Measurements from ENCODE around the gene ZCCHC3. TPM values are rescaled to one million over a fixed set of nuclear protein-coding genes. Genes with fewer than 3 reads are reported as not detected.
A peak's percentile ranks its signal among the peaks of the same experiment; 100 is the strongest.

ZCCHC3 gene
- total and polyA plus RNA-seq, 2 donors (not counting 3 experiments of a cell fraction or from before 2014, with no cell fraction given) = 14.8 to 22.0 TPM

DNA sequence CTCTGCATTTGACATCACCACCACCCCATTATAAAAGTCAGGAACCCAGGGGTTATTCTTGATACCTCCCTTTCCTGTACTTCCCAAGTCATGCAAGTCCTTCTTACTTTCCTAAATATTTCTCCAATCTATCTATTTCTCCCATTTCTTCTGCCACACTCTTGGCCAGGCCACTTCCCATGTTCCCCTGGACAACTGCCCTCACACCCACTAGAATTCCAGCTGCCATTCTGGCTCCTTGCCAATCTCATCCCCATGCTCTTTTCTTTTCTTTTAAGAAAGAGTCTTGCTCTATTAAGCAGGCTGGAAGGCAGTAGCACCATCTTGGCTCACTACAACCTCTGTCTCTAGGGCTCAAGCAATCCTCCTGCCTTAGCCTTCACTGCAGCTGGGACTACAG is 24.7 kb upstream of the ZCCHC3 start:
- no TSS peak for BruUV-seq (replicated peaks)
- peak; percentile 64 for FAIRE-seq
- H3K9me3 ChIP-seq (replicated peaks; ENCODE audit: control insufficient read depth, insufficient read depth, low read length) = no peaks in the 10 kb centered on the region

DNA sequence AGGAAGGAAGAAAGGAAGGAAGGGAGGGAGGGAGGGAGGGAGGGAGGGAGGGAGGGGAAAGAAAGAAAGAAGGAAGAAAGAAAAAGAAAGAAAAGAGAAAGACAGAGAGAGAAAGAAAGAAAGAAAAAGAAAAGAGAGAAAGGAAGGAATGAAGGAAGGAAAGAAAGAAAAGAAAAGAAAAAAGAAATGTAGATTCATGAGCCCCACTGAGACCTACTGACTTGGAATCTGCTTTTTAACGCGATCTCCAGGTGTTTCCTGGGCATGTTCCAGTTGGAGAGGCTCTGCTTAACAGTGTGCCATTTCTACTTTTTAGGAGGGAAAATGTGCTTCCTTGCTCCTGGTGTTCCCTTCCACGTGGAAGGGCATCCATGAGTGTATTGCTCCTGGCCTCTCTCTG is 23.5 kb upstream of the ZCCHC3 start:
- Histone ChIP-seq H3K9me1 (replicated peaks; ENCODE audit: control insufficient read depth, extremely low read depth, insufficient read depth, low read length) (no peaks in the 10 kb centered on the region), H3K9me3 (replicated peaks; ENCODE audit: control insufficient read depth, insufficient read depth, low read length) (no peaks in the 10 kb centered on the region), H3K4me3 (replicated peaks in 1 of 3; ENCODE audit: insufficient read depth in 1 of 3, low read depth in 1 of 3, low read length in 3 of 3) (no peak overlapping the region), H2AFZ (ENCODE audit: low read depth, low read length) (no peak overlapping the region), H3K4me2 (ENCODE audit: insufficient read depth, low read length) (no peak overlapping the region), H3K9ac (replicated peaks; ENCODE audit: extremely low read depth, insufficient read depth, low read length) (no peak overlapping the region), H4K20me1 (replicated peaks; ENCODE audit: control insufficient read depth, extremely low read depth, insufficient read depth, low read length) (no peaks in the 10 kb centered on the region), H3K27me3 (ENCODE audit: control insufficient read depth in 2 of 2, insufficient read depth in 2 of 2, low read length in 2 of 2) (no peaks in the 10 kb centered on the region), H3K27ac (ENCODE audit: insufficient read depth, low read depth, low read length) (no peak overlapping the region), H3K4me1 (ENCODE audit: control insufficient read depth, extremely low read depth, insufficient read depth, low read length) (no peaks in the 10 kb centered on the region), H3K36me3 (ENCODE audit: control insufficient read depth in 2 of 2, extremely low read depth in 1 of 2, insufficient read depth in 2 of 2, low read length in 2 of 2) (peaks cover 0 to 29% of the 10 kb centered on the region in 2 experiments), H3K79me2 (ENCODE audit: control insufficient read depth, insufficient read depth, low read length) (no peaks in the 10 kb centered on the region)
- dilution Hi-C loops (cut with MboI; ENCODE audit: extremely low pct_ligation_motif_present, low sequenced_read_pairs) (no loop called here), intact Hi-C loops (cut with micrococcal nuclease) (no loop called here)
- BruUV-seq (replicated peaks) = no TSS peak
- CTCF ChIA-PET = interaction anchor here (2.7 kb wide), 1 partner anchor 56 kb away, joined by 7 read pairs; no protein-coding TSS in a partner anchor
- DNase-seq (ENCODE audit: low read depth, low spot score) (no peak), FAIRE-seq (no peak)
- POLR2A ChIA-PET = no interaction called here
- no peak for TF ChIP-seq GATA2 (IDR thresholded peaks at IDR 0.05; ENCODE audit: insufficient read depth, insufficient read length, low read depth, low read length)
- TF ChIP-seq MYC (IDR thresholded peaks at IDR 0.05; ENCODE audit: low read depth, low read length) = no peak
- TF ChIP-seq, protein P1, sequence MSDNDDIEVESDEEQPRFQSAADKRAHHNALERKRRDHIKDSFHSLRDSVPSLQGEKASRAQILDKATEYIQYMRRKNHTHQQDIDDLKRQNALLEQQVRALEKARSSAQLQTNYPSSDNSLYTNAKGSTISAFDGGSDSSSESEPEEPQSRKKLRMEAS (IDR thresholded peaks at IDR 0.05; ENCODE audit: insufficient read depth, insufficient read length) = no peak
- TF ChIP-seq JUN (IDR thresholded peaks at IDR 0.05; ENCODE audit: borderline replicate concordance, insufficient read depth, insufficient read length, low read depth) = no peak
- no peak for TF ChIP-seq FOS (IDR thresholded peaks at IDR 0.05; ENCODE audit: borderline replicate concordance, insufficient read depth, low read length)
- TF ChIP-seq, protein P2, sequence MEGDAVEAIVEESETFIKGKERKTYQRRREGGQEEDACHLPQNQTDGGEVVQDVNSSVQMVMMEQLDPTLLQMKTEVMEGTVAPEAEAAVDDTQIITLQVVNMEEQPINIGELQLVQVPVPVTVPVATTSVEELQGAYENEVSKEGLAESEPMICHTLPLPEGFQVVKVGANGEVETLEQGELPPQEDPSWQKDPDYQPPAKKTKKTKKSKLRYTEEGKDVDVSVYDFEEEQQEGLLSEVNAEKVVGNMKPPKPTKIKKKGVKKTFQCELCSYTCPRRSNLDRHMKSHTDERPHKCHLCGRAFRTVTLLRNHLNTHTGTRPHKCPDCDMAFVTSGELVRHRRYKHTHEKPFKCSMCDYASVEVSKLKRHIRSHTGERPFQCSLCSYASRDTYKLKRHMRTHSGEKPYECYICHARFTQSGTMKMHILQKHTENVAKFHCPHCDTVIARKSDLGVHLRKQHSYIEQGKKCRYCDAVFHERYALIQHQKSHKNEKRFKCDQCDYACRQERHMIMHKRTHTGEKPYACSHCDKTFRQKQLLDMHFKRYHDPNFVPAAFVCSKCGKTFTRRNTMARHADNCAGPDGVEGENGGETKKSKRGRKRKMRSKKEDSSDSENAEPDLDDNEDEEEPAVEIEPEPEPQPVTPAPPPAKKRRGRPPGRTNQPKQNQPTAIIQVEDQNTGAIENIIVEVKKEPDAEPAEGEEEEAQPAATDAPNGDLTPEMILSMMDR (IDR thresholded peaks at IDR 0.05; ENCODE audit: extremely low read depth in 1 of 2, insufficient read depth in 1 of 2, low read depth in 1 of 2, low read length in 2 of 2) = no peak
- TF ChIP-seq EZH2 (IDR thresholded peaks at IDR 0.05; ENCODE audit: borderline replicate concordance, low read depth, low read length, severe bottlenecking) = no peak
- TF ChIP-seq POLR2A (IDR thresholded peaks at IDR 0.05; ENCODE audit: low read depth, low read length) = no peak

More for the DNA sequence above, 24.7 kb upstream of the ZCCHC3 start:
- intact Hi-C loops (cut with micrococcal nuclease) (no loop called here), dilution Hi-C loops (cut with MboI; ENCODE audit: extremely low pct_ligation_motif_present, low sequenced_read_pairs) (no loop called here)
- Histone ChIP-seq H3K27ac (ENCODE audit: insufficient read depth, low read depth, low read length) (no peak overlapping the region), H2AFZ (ENCODE audit: low read depth, low read length) (no peak overlapping the region), H3K4me3 (replicated peaks in 1 of 3; ENCODE audit: insufficient read depth in 1 of 3, low read depth in 1 of 3, low read length in 3 of 3) (no peak overlapping the region), H3K79me2 (ENCODE audit: control insufficient read depth, insufficient read depth, low read length) (no peaks in the 10 kb centered on the region), H3K9me1 (replicated peaks; ENCODE audit: control insufficient read depth, extremely low read depth, insufficient read depth, low read length) (no peaks in the 10 kb centered on the region), H3K4me2 (ENCODE audit: insufficient read depth, low read length) (no peak overlapping the region), H3K27me3 (ENCODE audit: control insufficient read depth in 2 of 2, insufficient read depth in 2 of 2, low read length in 2 of 2) (no peaks in the 10 kb centered on the region), H3K36me3 (ENCODE audit: control insufficient read depth in 2 of 2, extremely low read depth in 1 of 2, insufficient read depth in 2 of 2, low read length in 2 of 2) (peaks cover 0 to 24% of the 10 kb centered on the region in 2 experiments), H3K9ac (replicated peaks; ENCODE audit: extremely low read depth, insufficient read depth, low read length) (no peak overlapping the region), H3K4me1 (ENCODE audit: control insufficient read depth, extremely low read depth, insufficient read depth, low read length) (no peaks in the 10 kb centered on the region), H4K20me1 (replicated peaks; ENCODE audit: control insufficient read depth, extremely low read depth, insufficient read depth, low read length) (no peaks in the 10 kb centered on the region)
- ChIA-PET CTCF (interaction anchor here (2.7 kb wide), 1 partner anchor 57 kb away, joined by 7 read pairs; no protein-coding TSS in a partner anchor), POLR2A (no interaction called here)
- no peak for DNase-seq (ENCODE audit: low read depth, low spot score)
- TF ChIP-seq GATA2 (IDR thresholded peaks at IDR 0.05; ENCODE audit: insufficient read depth, insufficient read length, low read depth, low read length) (no peak), POLR2AphosphoS5 (IDR thresholded peaks at IDR 0.05; ENCODE audit: insufficient read depth, low read depth, low read length) (no peak), POLR2A (IDR thresholded peaks at IDR 0.05; ENCODE audit: low read depth, low read length) (no peak)

All from endothelial cell of umbilical vein (primary cell).